Endodermal cell (in vitro differentiated cells): ENCODE data around the gene C17orf67. TPM values are rescaled to one million over a fixed set of nuclear protein-coding genes. Genes with fewer than 3 reads are reported as not detected.

Experiments used
- DNase-seq: peaks from one replicate; pipeline ENCODE4 v3.0.0-alpha.2; 2017
- H3K27ac ChIP-seq: 2 replicates; pipeline ENCODE4 v1.5.1; 2013; ENCODE audit warnings: mild to moderate bottlenecking, low read depth, low read length, moderate library complexity
- H3K27me3 ChIP-seq: 2 replicates; pipeline ENCODE4 v1.6.1; 2013; ENCODE audit warnings: mild to moderate bottlenecking, low read length, moderate library complexity; ENCODE audit not compliant: insufficient read depth, control insufficient read depth, poor library complexity, severe bottlenecking
- H3K36me3 ChIP-seq: 2 replicates; pipeline ENCODE4 v1.7.0; 2013; ENCODE audit warnings: mild to moderate bottlenecking, low read length, moderate library complexity; ENCODE audit not compliant: control insufficient read depth, insufficient read depth
- H3K4me1 ChIP-seq: one replicate; pipeline ENCODE4 v1.7.0; 2013; ENCODE audit warnings: low read length; ENCODE audit not compliant: control insufficient read depth, insufficient read depth
- H3K4me3 ChIP-seq: 2 replicates; pipeline ENCODE4 v1.5.1; 2013; ENCODE audit warnings: mild to moderate bottlenecking, low read length, moderate library complexity
- H3K9ac ChIP-seq: 2 replicates; pipeline ENCODE4 v1.6.1; 2013; ENCODE audit warnings: mild to moderate bottlenecking, low read length, moderate library complexity; ENCODE audit not compliant: poor library complexity, severe bottlenecking; ENCODE audit errors: extremely low read depth
- H3K9me3 ChIP-seq: 2 replicates; pipeline ENCODE4 v1.6.1; 2013; ENCODE audit warnings: mild to moderate bottlenecking, low read length, moderate library complexity; ENCODE audit not compliant: control insufficient read depth
- H3K27ac Mint-ChIP-seq: 2 replicates; pipeline ENCODE4 v1.8.0; 2020; ENCODE audit warnings: mixed read lengths
- H3K27me3 Mint-ChIP-seq: 2 replicates; pipeline ENCODE4 v1.8.0; 2021; ENCODE audit warnings: mild to moderate bottlenecking, mixed read lengths; ENCODE audit not compliant: insufficient read depth
- H3K36me3 Mint-ChIP-seq: 2 replicates; pipeline ENCODE4 v1.8.0; 2020; ENCODE audit warnings: low read depth, mixed read lengths
- H3K4me1 Mint-ChIP-seq: 2 replicates; pipeline ENCODE4 v1.8.0; 2020; ENCODE audit warnings: mixed read lengths
- H3K4me3 Mint-ChIP-seq: 2 replicates; pipeline ENCODE4 v1.8.0; 2020; ENCODE audit warnings: mild to moderate bottlenecking, moderate library complexity, mixed read lengths
- H3K9me3 Mint-ChIP-seq: 2 replicates; pipeline ENCODE4 v1.8.0; 2020; ENCODE audit warnings: mild to moderate bottlenecking, mixed read lengths
- WGBS, 2 experiments: methylation state at CpG; one replicate each; pipeline versions ENCODE4 v1.1.5 to v1.1.7; 2013; ENCODE audit warnings: missing lambda C conversion rate in 2 of 2, mixed read lengths in 1 of 2; ENCODE audit not compliant: insufficient coverage in 1 of 2, insufficient read length in 1 of 2; 5-methylcytosine and 5-hydroxymethylcytosine counted together
- total RNA-seq, 2 donors: library from RNA; stranded (reverse); fragmentation: NEBNext Ultra II Directional in 1 of 2; extraction: Animal tissue kit (Norgen Biotek cat#: 25700) in 1 of 2; gene quantifications; 2 replicates in 1 of 2; 3 replicates in 1 of 2; pipeline ENCODE4 v1.2.1, GENCODE V29; 2021
- TF ChIP-seq, protein P1 (sequence below): fragments of 200-600 bp; sonication (generic); conservative IDR thresholded peaks from 2 replicates; pipeline ENCODE4 v1.5.0; 2021; ENCODE audit warnings: antibody characterized with exemption, mild to moderate bottlenecking

Gene C17orf67
- total RNA-seq, 2 donors from 2014 or later, result 1.2 to 1.5 TPM

DNA sequence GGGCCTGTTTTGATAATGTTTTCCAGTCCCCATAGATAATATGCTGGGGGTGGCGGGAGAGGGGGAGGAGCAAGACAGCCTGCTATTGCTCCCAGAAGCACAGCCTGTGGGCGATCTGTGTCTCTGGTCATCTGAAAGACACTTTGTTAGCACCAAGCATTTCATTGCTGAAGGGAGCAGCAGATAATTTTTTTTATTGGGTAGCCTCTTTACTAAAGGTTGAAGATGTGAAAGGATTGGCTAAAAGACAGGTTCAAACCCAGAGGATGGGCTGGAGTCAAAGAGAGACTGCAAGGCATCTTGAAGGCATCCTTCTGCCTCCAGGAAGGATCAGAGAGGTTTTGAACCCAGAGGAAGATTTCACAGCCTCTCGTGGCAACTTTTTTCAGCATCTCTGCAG, 60.6 kb downstream of the C17orf67 start:
- H3K36me3 Mint-ChIP-seq, result no peaks in the 10 kb centered on the region
- Histone ChIP-seq H3K9me3 (no peaks in the 10 kb centered on the region), H3K4me1 (no peaks in the 10 kb centered on the region), H3K4me3 (no peak overlapping the region), H3K36me3 (no peaks in the 10 kb centered on the region), H3K27me3 (peaks cover 11% of the 10 kb centered on the region), H3K9ac (no peak overlapping the region), H3K27ac (no peak overlapping the region)
- no peak overlapping the region for H3K27ac Mint-ChIP-seq
- no peak overlapping the region for H3K4me3 Mint-ChIP-seq
- no peak for DNase-seq
- 83 to 89% methylated on average over 3 of the region's 3 CpGs for WGBS, 2 experiments
- TF ChIP-seq, protein P1, sequence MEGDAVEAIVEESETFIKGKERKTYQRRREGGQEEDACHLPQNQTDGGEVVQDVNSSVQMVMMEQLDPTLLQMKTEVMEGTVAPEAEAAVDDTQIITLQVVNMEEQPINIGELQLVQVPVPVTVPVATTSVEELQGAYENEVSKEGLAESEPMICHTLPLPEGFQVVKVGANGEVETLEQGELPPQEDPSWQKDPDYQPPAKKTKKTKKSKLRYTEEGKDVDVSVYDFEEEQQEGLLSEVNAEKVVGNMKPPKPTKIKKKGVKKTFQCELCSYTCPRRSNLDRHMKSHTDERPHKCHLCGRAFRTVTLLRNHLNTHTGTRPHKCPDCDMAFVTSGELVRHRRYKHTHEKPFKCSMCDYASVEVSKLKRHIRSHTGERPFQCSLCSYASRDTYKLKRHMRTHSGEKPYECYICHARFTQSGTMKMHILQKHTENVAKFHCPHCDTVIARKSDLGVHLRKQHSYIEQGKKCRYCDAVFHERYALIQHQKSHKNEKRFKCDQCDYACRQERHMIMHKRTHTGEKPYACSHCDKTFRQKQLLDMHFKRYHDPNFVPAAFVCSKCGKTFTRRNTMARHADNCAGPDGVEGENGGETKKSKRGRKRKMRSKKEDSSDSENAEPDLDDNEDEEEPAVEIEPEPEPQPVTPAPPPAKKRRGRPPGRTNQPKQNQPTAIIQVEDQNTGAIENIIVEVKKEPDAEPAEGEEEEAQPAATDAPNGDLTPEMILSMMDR, result no peak
- H3K9me3 Mint-ChIP-seq, result no peaks in the 10 kb centered on the region
- H3K4me1 Mint-ChIP-seq, result no peaks in the 10 kb centered on the region
- peaks cover 17% of the 10 kb centered on the region for H3K27me3 Mint-ChIP-seq

GRCh38 chr17:56772442-56772841, 61.3 kb downstream of the C17orf67 start:
- Mint-ChIP-seq H3K36me3 (no peaks in the 10 kb centered on the region), H3K27me3 (peaks cover 11% of the 10 kb centered on the region), H3K4me1 (no peaks in the 10 kb centered on the region), H3K27ac (no peak overlapping the region), H3K4me3 (no peak overlapping the region), H3K9me3 (no peaks in the 10 kb centered on the region)
- H3K4me3 ChIP-seq, result no peak overlapping the region
- no peak for DNase-seq
- H3K4me1 ChIP-seq, result no peaks in the 10 kb centered on the region
- peaks cover 6% of the 10 kb centered on the region for H3K27me3 ChIP-seq
- WGBS, 2 experiments, result 87 to 95% methylated on average over 8 of the region's 8 CpGs
- no peak overlapping the region for H3K9ac ChIP-seq
- H3K36me3 ChIP-seq, result no peaks in the 10 kb centered on the region
- TF ChIP-seq, protein P1, result no peak
- H3K27ac ChIP-seq, result no peak overlapping the region
- H3K9me3 ChIP-seq, result no peaks in the 10 kb centered on the region

GRCh38 chr17:56771975-56772374, 61.7 kb downstream of the C17orf67 start:
- no peaks in the 10 kb centered on the region for H3K36me3 ChIP-seq
- TF ChIP-seq, protein P1, result no peak
- Mint-ChIP-seq H3K4me3 (no peak overlapping the region), H3K4me1 (no peaks in the 10 kb centered on the region), H3K27ac (no peak overlapping the region), H3K27me3 (peaks cover 7% of the 10 kb centered on the region), H3K36me3 (no peaks in the 10 kb centered on the region), H3K9me3 (no peaks in the 10 kb centered on the region)
- no peak overlapping the region for H3K4me3 ChIP-seq
- H3K9me3 ChIP-seq, result no peaks in the 10 kb centered on the region
- 94 to 100% methylated on average over 2 to 4 of the region's 4 CpGs for WGBS, 2 experiments
- DNase-seq, result no peak
- H3K27me3 ChIP-seq, result peaks cover 5% of the 10 kb centered on the region
- H3K9ac ChIP-seq, result no peak overlapping the region
- no peaks in the 10 kb centered on the region for H3K4me1 ChIP-seq
- H3K27ac ChIP-seq, result no peak overlapping the region
